Measurements from ENCODE around the gene SLC19A2. TPM values are rescaled to one million over a fixed set of nuclear protein-coding genes. Genes with fewer than 3 reads are reported as not detected.

Gene SLC19A2
- total and polyA plus RNA-seq, 2 of the 8 experiments (the other 6 are each of a cell fraction or from before 2014, with no cell fraction given), result 21.2 to 23.2 TPM

DNA sequence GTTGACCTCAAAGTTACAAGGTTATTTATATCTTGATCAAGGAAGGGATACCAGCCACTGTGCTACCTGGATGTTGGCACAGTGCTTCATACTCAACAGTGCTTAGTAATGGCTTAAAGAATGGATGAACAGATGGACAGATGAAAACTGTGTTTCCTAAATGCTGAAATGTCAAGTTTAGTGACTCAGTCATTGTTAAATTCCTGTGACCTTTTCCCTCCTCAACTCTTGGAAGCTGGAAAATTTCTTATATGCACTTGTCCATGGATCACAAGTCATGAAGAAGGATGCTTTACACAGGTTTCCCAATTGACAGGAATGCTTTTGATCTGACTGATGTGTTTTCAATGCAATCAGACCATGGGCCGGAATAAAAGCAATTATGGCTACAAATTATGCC lies 39.6 kb upstream of the SLC19A2 start:
- Histone ChIP-seq H3K23ac (ENCODE audit: insufficient read length) (no peak overlapping the region), H4K8ac (ENCODE audit: extremely low read depth, insufficient read depth, low read length) (no peak overlapping the region), H3K4me3 (ENCODE audit: extremely low read depth in 1 of 4, insufficient read depth in 2 of 4, low read depth in 3 of 4, low read length in 4 of 4) (no peak overlapping the region), H3K23me2 (ENCODE audit: low read depth, low read length) (no peaks in the 10 kb centered on the region), H4K5ac (ENCODE audit: insufficient read length, low read depth, low read length) (no peak overlapping the region), H3K4me2 (ENCODE audit: insufficient read depth in 1 of 2, low read depth in 2 of 2, low read length in 2 of 2) (no peak overlapping the region), H2BK120ac (replicated peaks; ENCODE audit: low read depth, low read length) (no peak overlapping the region), H4K20me1 (replicated peaks in 1 of 2; ENCODE audit: control insufficient read depth in 1 of 2, insufficient read depth in 2 of 2, low read length in 2 of 2) (no peaks in the 10 kb centered on the region), H4K91ac (replicated peaks; ENCODE audit: insufficient read length, low read length) (no peak overlapping the region), H3K27ac (ENCODE audit: low read depth, low read length) (no peak overlapping the region), H2BK15ac (ENCODE audit: low read length) (no peak overlapping the region), H3K36me3 (ENCODE audit: control insufficient read depth in 2 of 4, insufficient read depth in 4 of 4, low read length in 3 of 4) (no peaks in the 10 kb centered on the region; a peak in 1 of 8 replicates), H2BK20ac (ENCODE audit: low read length) (no peak overlapping the region), H3K79me2 (ENCODE audit: control insufficient read depth in 1 of 2, insufficient read depth in 2 of 2, low read length in 2 of 2) (no peaks in the 10 kb centered on the region), H3K14ac (ENCODE audit: insufficient read length) (no peak overlapping the region), H3K4me1 (replicated peaks in 1 of 4; ENCODE audit: control insufficient read depth in 3 of 4, insufficient read depth in 4 of 4, low read length in 3 of 4) (peaks cover 3 to 18% (median 10%) of the 10 kb centered on the region in 4 experiments; a peak in 6 of 7 replicates), H3K4ac (replicated peaks; ENCODE audit: insufficient read length, low read depth, low read length) (no peak overlapping the region), H3K79me1 (ENCODE audit: low read depth, low read length) (no peaks in the 10 kb centered on the region), H2BK12ac (ENCODE audit: low read depth, low read length) (no peak overlapping the region), H3K9me3 (ENCODE audit: insufficient read depth in 2 of 2, low read depth in 1 of 2, low read length in 1 of 2) (no peaks in the 10 kb centered on the region), H2AFZ (ENCODE audit: low read length) (no peak overlapping the region), H3K9ac (replicated peaks in 1 of 4; ENCODE audit: extremely low read depth in 1 of 4, low read depth in 3 of 4, low read length in 3 of 4) (no peak overlapping the region), H2BK5ac (ENCODE audit: low read depth, low read length) (no peak overlapping the region), H3K56ac (replicated peaks; ENCODE audit: insufficient read length, low read depth, low read length) (no peak overlapping the region), H3K27me3 (replicated peaks in 1 of 4; ENCODE audit: control insufficient read depth in 3 of 4, extremely low read depth in 1 of 4, insufficient read depth in 3 of 4, low read length in 3 of 4) (no peaks in the 10 kb centered on the region), H2AK5ac (ENCODE audit: low read depth, low read length) (no peak overlapping the region), H3K18ac (ENCODE audit: extremely low read depth, low read length) (no peak overlapping the region)
- FAIRE-seq (no peak), DNase-seq (ENCODE audit: low read depth in 1 of 2, low spot score in 2 of 2) (no peak)
- CTCF ChIA-PET (ENCODE audit: partially characterized antibody), result no interaction called here
- 95% methylated on average over 1 of the region's 1 CpG; no CpG with 5 or more reads in 1 of the 2 experiments for WGBS, 2 experiments (ENCODE audit: extremely low coverage in 1 of 2, insufficient coverage in 1 of 2, insufficient read length in 1 of 2, insufficient replicate concordance in 2 of 2, low coverage in 1 of 2, low lambda C conversion rate in 2 of 2, missing lambda C conversion rate in 1 of 2)
- POLR2A ChIA-PET (ENCODE audit: partially characterized antibody), result no interaction called here
- TF ChIP-seq TEAD4 (IDR thresholded peaks at IDR 0.05; ENCODE audit: low read depth, low read length) (no peak), BCL11A (IDR thresholded peaks at IDR 0.05; ENCODE audit: low read depth in 2 of 2, low read length in 2 of 2) (no peak), ASH2L (IDR thresholded peaks at IDR 0.05; ENCODE audit: low read length) (no peak), TAF7 (optimal IDR thresholded peaks at IDR 0.05; ENCODE audit: borderline replicate concordance, low read depth, low read length) (no peak), CBX8 (IDR thresholded peaks at IDR 0.05; ENCODE audit: borderline replicate concordance, low read depth, low read length) (no peak), RAD21 (IDR thresholded peaks at IDR 0.05 in 1 of 2, conservative IDR thresholded peaks at IDR 0.05 in 1 of 2; ENCODE audit: low read depth in 2 of 2, low read length in 2 of 2) (no peak), SIN3A (conservative IDR thresholded peaks at IDR 0.05 in 1 of 2, IDR thresholded peaks at IDR 0.05 in 1 of 2; ENCODE audit: low read depth in 1 of 2, low read length in 2 of 2) (no peak), KDM4A (IDR thresholded peaks at IDR 0.05; ENCODE audit: low read depth, low read length, severe bottlenecking) (no peak)

All from H1 (cell line).